Measurements from ENCODE around the gene PAXX. TPM values are rescaled to one million over a fixed set of nuclear protein-coding genes. Genes with fewer than 3 reads are reported as not detected.

PAXX gene
- total RNA-seq, 1 donor from 2014 or later: 87.0 TPM

DNA sequence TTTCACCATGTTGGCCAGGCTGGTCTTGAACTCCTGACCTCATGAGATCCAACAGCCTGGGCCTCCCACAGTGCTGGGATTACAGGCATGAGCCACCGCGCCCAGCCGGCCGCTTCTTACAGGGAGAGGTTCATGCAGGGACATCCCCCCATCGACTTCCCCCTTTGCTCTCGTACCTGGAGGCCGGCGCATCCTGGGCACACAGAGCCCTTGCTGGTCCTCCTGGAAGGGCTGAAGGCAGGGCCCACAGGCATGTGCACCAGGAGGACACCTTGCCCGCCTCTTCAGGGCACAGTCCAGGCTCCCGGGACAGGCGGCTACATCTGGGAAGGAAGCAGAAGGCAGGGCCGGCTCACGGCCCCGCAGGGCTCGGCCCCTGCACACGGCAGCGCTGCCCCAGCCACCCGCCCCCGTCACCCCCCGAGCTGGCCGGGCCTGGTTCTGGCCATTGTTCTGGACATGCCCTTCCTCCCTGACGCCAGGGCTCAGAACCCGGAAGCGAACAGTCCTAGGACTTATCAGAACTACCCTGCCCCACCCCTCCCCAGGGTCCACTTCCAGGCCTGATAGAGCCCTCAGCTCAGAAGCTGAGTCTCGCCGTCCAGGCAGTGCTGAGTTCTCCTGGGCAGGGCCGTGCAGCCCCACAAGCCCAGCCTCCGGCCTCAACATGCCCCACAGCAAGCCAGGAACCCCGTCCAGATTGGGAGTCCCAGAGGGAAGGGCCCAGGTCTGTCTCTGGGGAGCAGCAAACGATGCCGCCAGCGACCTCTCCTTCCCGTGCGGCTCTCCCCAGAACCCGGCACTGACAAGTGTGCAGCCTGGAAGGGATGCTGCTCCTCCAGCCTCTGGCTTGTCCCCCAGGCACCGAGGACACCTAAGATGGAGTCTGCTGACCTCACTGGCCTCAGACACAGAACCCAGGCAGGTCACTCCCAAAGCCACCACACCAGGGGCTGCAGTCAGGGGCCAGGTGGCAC is 50.8 kb downstream of the PAXX start:
- intact Hi-C loops (cut with DNase I): no loop called here
- H3K9me3 ChIP-seq: no peaks in the 10 kb centered on the region
- peaks cover 18 to 27% of the 10 kb centered on the region in 2 donors for H3K36me3 ChIP-seq
- peak overlapping the region in 1 of 2 donors; percentile 53 for H3K27ac ChIP-seq
- no peak for DNase-seq (ENCODE audit: low spot score in 2 of 2)
- H3K27me3 ChIP-seq: peaks cover 5% of the 10 kb centered on the region
- no peak overlapping the region for H3K4me3 ChIP-seq
- peaks cover 5 to 20% of the 10 kb centered on the region in 2 donors for H3K4me1 ChIP-seq
- TF ChIP-seq, protein P1, sequence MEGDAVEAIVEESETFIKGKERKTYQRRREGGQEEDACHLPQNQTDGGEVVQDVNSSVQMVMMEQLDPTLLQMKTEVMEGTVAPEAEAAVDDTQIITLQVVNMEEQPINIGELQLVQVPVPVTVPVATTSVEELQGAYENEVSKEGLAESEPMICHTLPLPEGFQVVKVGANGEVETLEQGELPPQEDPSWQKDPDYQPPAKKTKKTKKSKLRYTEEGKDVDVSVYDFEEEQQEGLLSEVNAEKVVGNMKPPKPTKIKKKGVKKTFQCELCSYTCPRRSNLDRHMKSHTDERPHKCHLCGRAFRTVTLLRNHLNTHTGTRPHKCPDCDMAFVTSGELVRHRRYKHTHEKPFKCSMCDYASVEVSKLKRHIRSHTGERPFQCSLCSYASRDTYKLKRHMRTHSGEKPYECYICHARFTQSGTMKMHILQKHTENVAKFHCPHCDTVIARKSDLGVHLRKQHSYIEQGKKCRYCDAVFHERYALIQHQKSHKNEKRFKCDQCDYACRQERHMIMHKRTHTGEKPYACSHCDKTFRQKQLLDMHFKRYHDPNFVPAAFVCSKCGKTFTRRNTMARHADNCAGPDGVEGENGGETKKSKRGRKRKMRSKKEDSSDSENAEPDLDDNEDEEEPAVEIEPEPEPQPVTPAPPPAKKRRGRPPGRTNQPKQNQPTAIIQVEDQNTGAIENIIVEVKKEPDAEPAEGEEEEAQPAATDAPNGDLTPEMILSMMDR (IDR thresholded peaks at IDR 0.05): no peak

Other genes starting within 250 kb of the PAXX start
- 28.5 TPM for gene LCN10, start 249.5 kb upstream of the PAXX start, total RNA-seq
- 130 TPM for gene LCN6, start 243.9 kb upstream of the PAXX start, total RNA-seq
- gene LCN8, start 234.2 kb upstream of the PAXX start, total RNA-seq: not detected
- gene LCN15, start 227.9 kb upstream of the PAXX start, total RNA-seq: not detected
- 10.9 TPM for gene TMEM141, start 201.1 kb upstream of the PAXX start, total RNA-seq
- gene CCDC183, start 196.1 kb upstream of the PAXX start, total RNA-seq: not detected
- gene RABL6, start 184.5 kb upstream of the PAXX start, total RNA-seq: 70.9 TPM
- 5.9 TPM for gene AJM1, start 149.9 kb upstream of the PAXX start, total RNA-seq
- gene PHPT1, start 143.0 kb upstream of the PAXX start, total RNA-seq: 108 TPM
- gene MAMDC4, start 140.1 kb upstream of the PAXX start, total RNA-seq: 5.0 TPM
- gene EDF1, start 126.1 kb upstream of the PAXX start, total RNA-seq: 140 TPM
- gene TRAF2, start 105.9 kb upstream of the PAXX start, total RNA-seq: 4.4 TPM
- gene FBXW5, start 47.7 kb upstream of the PAXX start, total RNA-seq: 421 TPM
- 8.6 TPM for gene C8G, start 47.2 kb upstream of the PAXX start, total RNA-seq
- gene LCN12, start 40.1 kb upstream of the PAXX start, total RNA-seq: not detected
- 68.3 TPM for gene PTGDS, start 14.9 kb upstream of the PAXX start, total RNA-seq
- not detected for gene LCNL1, start 9.4 kb upstream of the PAXX start, total RNA-seq
- gene CLIC3, start 4.1 kb downstream of the PAXX start, total RNA-seq: 2.8 TPM
- 102 TPM for gene ABCA2, start 35.8 kb downstream of the PAXX start, total RNA-seq
- gene FUT7, start 39.7 kb downstream of the PAXX start, total RNA-seq: not detected
- 579 TPM for gene NPDC1, start 53.8 kb downstream of the PAXX start, total RNA-seq
- gene ENTPD2, start 61.6 kb downstream of the PAXX start, total RNA-seq: not detected
- 8.7 TPM for gene SAPCD2, start 78.1 kb downstream of the PAXX start, total RNA-seq
- gene UAP1L1, start 85.1 kb downstream of the PAXX start, total RNA-seq: 17.1 TPM
- gene MAN1B1, start 94.6 kb downstream of the PAXX start, total RNA-seq: 85.3 TPM
- 176 TPM for gene DPP7, start 122.3 kb downstream of the PAXX start, total RNA-seq
- not detected for gene GRIN1, start 146.7 kb downstream of the PAXX start, total RNA-seq
- gene LRRC26, start 177.6 kb downstream of the PAXX start, total RNA-seq: not detected
- not detected for gene TMEM210, start 179.6 kb downstream of the PAXX start, total RNA-seq
- gene ANAPC2, start 196.1 kb downstream of the PAXX start, total RNA-seq: 24.1 TPM
- 123 TPM for gene SSNA1, start 196.3 kb downstream of the PAXX start, total RNA-seq
- 2.8 TPM for gene TPRN, start 208.3 kb downstream of the PAXX start, total RNA-seq
- 24.3 TPM for gene TMEM203, start 213.2 kb downstream of the PAXX start, total RNA-seq
- 27.0 TPM for gene NDOR1, start 213.3 kb downstream of the PAXX start, total RNA-seq
- gene RNF208, start 229.8 kb downstream of the PAXX start, total RNA-seq: 6.7 TPM
- gene CYSRT1, start 232.8 kb downstream of the PAXX start, total RNA-seq: not detected
- gene RNF224, start 235.1 kb downstream of the PAXX start, total RNA-seq: not detected
- gene SLC34A3, start 238.5 kb downstream of the PAXX start, total RNA-seq: not detected
- 403 TPM for gene TUBB4B, start 248.9 kb downstream of the PAXX start, total RNA-seq